HepG2 (cell line): Measurements from ENCODE around the gene KCTD18. TPM values are rescaled to one million over a fixed set of nuclear protein-coding genes. Genes with fewer than 3 reads are reported as not detected.

Source experiments
- ARNT ChIP-seq: fragments of 450-650 bp; IDR thresholded peaks from 2 replicates; pipeline ENCODE4 v1.6.1; 2017
- CEBPB ChIP-seq: IDR thresholded peaks from 2 replicates; pipeline ENCODE4 v1.6.1; 2011; ENCODE audit warnings: low read depth, low read length, improper control_type of control experiment, borderline replicate concordance
- EEA1 ChIP-seq: sonication (generic); formaldehyde crosslinking; IDR thresholded peaks from 2 replicates; pipeline ENCODE4 v1.5.1; 2020; ENCODE audit warnings: mild to moderate bottlenecking, missing genetic modification reagents, borderline replicate concordance
- ERF ChIP-seq: IDR thresholded peaks from 2 replicates; pipeline ENCODE4 v1.6.1; 2018; ENCODE audit warnings: missing biosample characterization, missing genetic modification reagents
- GTF2F1 ChIP-seq: fragments of 150-350 bp; IDR thresholded peaks from 2 replicates; pipeline ENCODE4 v1.6.1; 2014; ENCODE audit warnings: low read length
- KLF15 ChIP-seq: sonication (generic); formaldehyde crosslinking; IDR thresholded peaks from 2 replicates; pipeline ENCODE4 v1.8.1; 2023; ENCODE audit warnings: borderline replicate concordance, mild to moderate bottlenecking, inconsistent platforms, missing genetic modification reagents, mixed read lengths
- MYC ChIP-seq: sonication (generic); formaldehyde crosslinking; IDR thresholded peaks from 2 replicates; pipeline ENCODE4 v1.9.0; 2021; ENCODE audit warnings: missing genetic modification reagents, borderline replicate concordance
- NR2F6 ChIP-seq, 2 experiments: IDR thresholded peaks; 2 replicates each; pipeline ENCODE4 v1.6.1; 2016; ENCODE audit warnings: antibody characterized with exemption in 1 of 2, mild to moderate bottlenecking in 1 of 2
- NRL ChIP-seq: sonication (generic); formaldehyde crosslinking; IDR thresholded peaks from 2 replicates; pipeline ENCODE4 v1.5.0; 2020; ENCODE audit warnings: missing genetic modification reagents, mild to moderate bottlenecking, moderate library complexity, borderline replicate concordance
- PRPF4 ChIP-seq: fragments of 200-400 bp; formaldehyde crosslinking; IDR thresholded peaks from 2 replicates; pipeline ENCODE4 v1.6.1; 2016; ENCODE audit warnings: low read length, low read depth; ENCODE audit not compliant: poor library complexity, severe bottlenecking
- RARG ChIP-seq: sonication (generic); formaldehyde crosslinking; IDR thresholded peaks from 2 replicates; pipeline ENCODE4 v1.4.0; 2020; ENCODE audit warnings: low read depth, mild to moderate bottlenecking, missing genetic modification reagents
- REL ChIP-seq: sonication (generic); formaldehyde crosslinking; conservative IDR thresholded peaks from 2 replicates; pipeline ENCODE4 v1.8.0; 2022; ENCODE audit warnings: mild to moderate bottlenecking, missing genetic modification reagents, moderate library complexity
- TARDBP ChIP-seq: sonication (generic); formaldehyde crosslinking; IDR thresholded peaks from 2 replicates; pipeline ENCODE4 v1.8.0; 2022; ENCODE audit warnings: mild to moderate bottlenecking, missing genetic modification reagents
- TCF7L2 ChIP-seq: IDR thresholded peaks from 2 replicates; pipeline ENCODE4 v1.6.1; 2011; ENCODE audit warnings: mild to moderate bottlenecking, low read depth, low read length, moderate library complexity
- ZFY ChIP-seq: sonication (generic); formaldehyde crosslinking; IDR thresholded peaks from 2 replicates; pipeline ENCODE4 v1.4.0; 2020; ENCODE audit warnings: missing genetic modification reagents
- ZNF142 ChIP-seq: sonication (generic); formaldehyde crosslinking; IDR thresholded peaks from 2 replicates; pipeline ENCODE4 v1.4.0; 2020; ENCODE audit warnings: missing genetic modification reagents
- ZNF326 ChIP-seq: sonication (generic); formaldehyde crosslinking; IDR thresholded peaks from 2 replicates; pipeline ENCODE4 v1.4.0; 2020; ENCODE audit warnings: missing genetic modification reagents, borderline replicate concordance
- ZNF496 ChIP-seq: sonication (generic); formaldehyde crosslinking; IDR thresholded peaks from 2 replicates; pipeline ENCODE4 v1.8.1; 2023; ENCODE audit warnings: mild to moderate bottlenecking, moderate library complexity, missing genetic modification reagents; ENCODE audit not compliant: insufficient replicate concordance
- ZNF501 ChIP-seq: sonication (generic); formaldehyde crosslinking; IDR thresholded peaks from 2 replicates; pipeline ENCODE4 v1.5.1; 2020; ENCODE audit warnings: mild to moderate bottlenecking, moderate library complexity, missing genetic modification reagents
- ZXDC ChIP-seq: sonication (generic); formaldehyde crosslinking; IDR thresholded peaks from 2 replicates; pipeline ENCODE4 v1.5.0; 2020; ENCODE audit warnings: mild to moderate bottlenecking, missing genetic modification reagents
- polyA plus RNA-seq, 8 experiments: library from polyadenylated mRNA; depleted of rRNA in 3 of 8; stranded (reverse) in 7 of 8; unstranded in 1 of 8; fragments of >200 nt; fragmentation: Illumina TruSeq in 4 of 8; extraction: Trizol in 4 of 8; gene quantifications; 2 replicates each; pipeline versions ENCODE4 v1.2.1 to v1.2.3, GENCODE V29; 2011 to 2016; ENCODE audit warnings: low read depth in 4 of 8, missing spikeins in 1 of 8, mixed read lengths in 1 of 8; ENCODE audit not compliant: insufficient read depth in 1 of 8
- total RNA-seq, 5 experiments: library from RNA; depleted of rRNA; stranded (reverse); fragments of >200 nt; fragmentation: Illumina TruSeq; extraction: Trizol; gene quantifications; 2 replicates each; pipeline ENCODE4 v1.2.3, GENCODE V29; 2016; ENCODE audit warnings: low read depth in 1 of 5
- TF ChIP-seq, protein P1 (sequence below): sonication (generic); IDR thresholded peaks from 2 replicates; pipeline ENCODE4 v1.6.1; 2016; ENCODE audit warnings: low read depth, borderline replicate concordance

Gene KCTD18
- total and polyA plus RNA-seq, 2 of the 13 experiments (the other 11 are each of a cell fraction or from before 2014, with no cell fraction given), result 2.2 to 7.1 TPM

DNA sequence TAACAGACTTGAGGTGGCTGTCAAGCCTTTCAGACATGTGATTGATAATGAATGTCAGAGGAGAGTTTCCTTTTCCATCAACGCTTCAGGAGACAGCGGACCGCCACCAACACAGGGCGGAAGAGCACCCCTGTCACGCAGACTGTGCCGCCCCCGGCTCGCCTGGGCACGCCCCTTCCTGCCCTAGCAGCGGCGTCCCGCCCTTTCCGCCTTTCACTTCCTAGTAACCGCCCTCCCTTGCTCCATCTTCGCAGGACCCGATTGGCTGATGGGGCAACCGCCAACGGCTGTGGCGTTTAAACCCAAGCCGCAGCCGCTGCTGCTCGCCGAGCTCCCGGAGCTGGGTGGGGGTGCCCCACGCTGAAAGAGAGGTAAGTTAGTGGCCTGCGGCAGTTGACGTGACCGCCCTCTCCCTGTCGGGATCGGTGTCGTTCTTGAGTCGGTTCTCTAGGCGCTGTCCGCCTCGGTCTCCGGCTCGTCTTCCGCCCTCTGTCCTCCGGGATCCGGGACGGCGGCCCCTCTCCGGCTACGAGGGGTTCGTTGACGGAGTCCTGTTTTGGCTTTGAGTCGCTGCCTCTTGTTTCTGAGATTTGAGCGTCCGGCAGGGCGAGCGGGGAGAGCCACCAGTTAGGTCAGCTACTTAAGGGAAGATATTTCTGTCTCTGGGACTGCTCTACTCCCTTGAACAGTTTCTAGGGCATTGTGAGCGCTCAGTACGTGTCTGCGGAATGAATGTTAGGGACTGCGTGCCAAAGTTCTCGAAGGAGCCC is 16.2 kb upstream of the KCTD18 start, which contains the start of gene SGO2 (continued):
- TF ChIP-seq ZNF142 (CRISPR knock-in tag) (0 out of 2 replicates have a peak, but pooled peaks have one; percentile 59), NR2F6 (IDR thresholded peaks at IDR 0.05) (no peak), NR2F6 (CRISPR knock-in tag; IDR thresholded peaks at IDR 0.05) (peak; percentile 49), PRPF4 (no peak), GTF2F1 (no peak), ZNF496 (CRISPR knock-in tag) (no peak), ZNF326 (no peak), CEBPB (peak; percentile 91), RARG (CRISPR knock-in tag) (no peak), ZFY (CRISPR knock-in tag) (peak; percentile 63), REL (peak; percentile 89; the same call in 1 of the 2 replicates), MYC (peak; percentile 83), ZXDC (peak; percentile 99), ARNT (no peak), TCF7L2 (no peak), ERF (CRISPR knock-in tag) (peak; percentile 87), TARDBP (peak; percentile 94), KLF15 (CRISPR knock-in tag) (no peak; the same call in 1 of the 2 replicates), ZNF501 (peak; percentile 97), NRL (CRISPR knock-in tag) (peak; percentile 88; the same call in 1 of the 2 replicates), EEA1 (CRISPR knock-in tag) (no peak)
- TF ChIP-seq, protein P1, sequence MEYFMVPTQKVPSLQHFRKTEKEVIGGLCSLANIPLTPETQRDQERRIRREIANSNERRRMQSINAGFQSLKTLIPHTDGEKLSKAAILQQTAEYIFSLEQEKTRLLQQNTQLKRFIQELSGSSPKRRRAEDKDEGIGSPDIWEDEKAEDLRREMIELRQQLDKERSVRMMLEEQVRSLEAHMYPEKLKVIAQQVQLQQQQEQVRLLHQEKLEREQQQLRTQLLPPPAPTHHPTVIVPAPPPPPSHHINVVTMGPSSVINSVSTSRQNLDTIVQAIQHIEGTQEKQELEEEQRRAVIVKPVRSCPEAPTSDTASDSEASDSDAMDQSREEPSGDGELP, result peak; percentile 68; the same call in 1 of the 2 replicates
